Smooth muscle cell (in vitro differentiated cells): Measurements from ENCODE around the gene SLC6A20. TPM values are rescaled to one million over a fixed set of nuclear protein-coding genes. Genes with fewer than 3 reads are reported as not detected.

ENCODE experiments used
- DNase-seq: peaks from one replicate; lab custom pipeline; 2025; ENCODE audit not compliant: unreplicated experiment; lab: John Stamatoyannopoulos, UW
- H2AFZ ChIP-seq: fragments of 200-600 bp; sonication (generic); 2 replicates; pipeline ENCODE4 v1.6.0; 2016; ENCODE audit warnings: antibody characterized with exemption, low read depth, mild to moderate bottlenecking
- H3F3A ChIP-seq: fragments of 200-600 bp; sonication (generic); 2 replicates; pipeline ENCODE4 v1.6.0; 2017; ENCODE audit warnings: antibody characterized with exemption, low read depth
- H3K27ac ChIP-seq: fragments of 200-600 bp; sonication (generic); 2 replicates; pipeline ENCODE4 v1.5.1; 2016; ENCODE audit warnings: low read depth, mild to moderate bottlenecking
- H3K27me3 ChIP-seq: fragments of 200-600 bp; sonication (generic); 2 replicates; pipeline ENCODE4 v1.6.1; 2016; ENCODE audit warnings: low read depth, mild to moderate bottlenecking
- H3K36me3 ChIP-seq: fragments of 200-600 bp; sonication (generic); 2 replicates; pipeline ENCODE4 v1.5.1; 2016; ENCODE audit warnings: low read depth
- H3K4me1 ChIP-seq: fragments of 200-600 bp; sonication (generic); 2 replicates; pipeline ENCODE4 v1.5.1; 2016; ENCODE audit warnings: low read depth
- H3K4me2 ChIP-seq: fragments of 200-600 bp; sonication (generic); 2 replicates; pipeline ENCODE4 v1.6.0; 2016; ENCODE audit warnings: mild to moderate bottlenecking
- H3K4me3 ChIP-seq: fragments of 200-600 bp; sonication (generic); 2 replicates; pipeline ENCODE4 v1.5.1; 2016; ENCODE audit warnings: mild to moderate bottlenecking
- H3K79me2 ChIP-seq: fragments of 200-600 bp; sonication (generic); 2 replicates; pipeline ENCODE4 v1.6.0; 2016; ENCODE audit warnings: low read depth, mild to moderate bottlenecking
- H3K9ac ChIP-seq: fragments of 200-600 bp; sonication (generic); 2 replicates; pipeline ENCODE4 v1.6.0; 2016; ENCODE audit warnings: low read depth
- H3K9me3 ChIP-seq: fragments of 200-600 bp; sonication (generic); replicated peaks from 2 replicates; pipeline ENCODE4 v1.5.1; 2016; ENCODE audit warnings: low read depth
- H4K20me1 ChIP-seq: fragments of 200-600 bp; sonication (generic); 2 replicates; pipeline ENCODE4 v1.6.0; 2016; ENCODE audit warnings: low read depth
- WGBS: methylation state at CpG from one replicate; pipeline ENCODE4 v1.1.7; 2016; ENCODE audit warnings: low lambda C conversion rate; 5-methylcytosine and 5-hydroxymethylcytosine counted together
- polyA plus RNA-seq: library from polyadenylated mRNA; unstranded; fragments of >200 nt; fragmentation: Nextera tagmentation; extraction: Ambion mirVana; gene quantifications from 2 replicates; pipeline ENCODE4 v1.2.1, GENCODE V29; 2016
- total RNA-seq: library from RNA; depleted of rRNA; stranded (reverse); fragments of >200 nt; gene quantifications from 2 replicates; pipeline ENCODE4 v1.2.3, GENCODE V29; 2014
- TF ChIP-seq, protein P1 (sequence below): fragments of 200-600 bp; sonication (generic); IDR thresholded peaks from 2 replicates; pipeline ENCODE4 v1.5.1; 2017; ENCODE audit warnings: borderline replicate concordance, mild to moderate bottlenecking, antibody characterized with exemption; ENCODE audit not compliant: insufficient read depth, poor library complexity, severe bottlenecking

The SLC6A20 gene
- total and polyA plus RNA-seq, 2 experiments from 2014 or later: 0.10 to 0.49 TPM

DNA sequence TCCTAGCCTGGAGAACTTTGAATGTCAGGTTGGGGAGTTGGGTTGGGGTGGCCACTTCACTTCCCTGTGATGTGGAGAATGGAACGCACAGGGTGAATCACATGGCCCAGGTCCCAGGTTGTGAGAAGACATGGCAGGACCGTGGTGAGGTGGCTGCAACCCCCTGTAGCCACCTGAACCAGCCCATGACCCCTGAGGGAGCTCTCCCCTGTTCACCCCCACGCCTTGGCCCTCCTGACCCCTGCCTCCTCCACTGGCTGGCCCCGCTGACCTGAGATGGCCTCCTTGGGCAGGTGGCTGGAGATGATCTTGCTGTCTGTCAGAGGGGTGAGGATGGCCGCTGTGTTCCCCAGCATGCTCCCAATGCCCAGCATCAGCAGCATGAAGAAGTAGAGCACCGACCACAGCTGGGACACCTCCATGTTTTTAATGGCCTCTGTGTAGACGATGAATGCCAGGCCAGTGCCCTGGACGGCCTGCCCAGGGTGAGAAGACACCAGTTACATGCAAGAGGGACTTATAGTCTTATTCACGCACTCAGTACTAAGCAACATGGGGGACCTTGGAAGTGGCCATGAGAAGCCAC, 31.0 kb downstream of the SLC6A20 start:
- no peak overlapping the region for H3K9ac ChIP-seq
- H4K20me1 ChIP-seq: no peaks in the 10 kb centered on the region
- no peaks in the 10 kb centered on the region for H3K36me3 ChIP-seq
- DNase-seq: no peak
- no peak overlapping the region for H2AFZ ChIP-seq
- no peak overlapping the region for H3K27ac ChIP-seq
- 97% methylated on average over 9 of the region's 9 CpGs for WGBS
- peaks cover 13% of the 10 kb centered on the region for H3K27me3 ChIP-seq
- TF ChIP-seq, protein P1, sequence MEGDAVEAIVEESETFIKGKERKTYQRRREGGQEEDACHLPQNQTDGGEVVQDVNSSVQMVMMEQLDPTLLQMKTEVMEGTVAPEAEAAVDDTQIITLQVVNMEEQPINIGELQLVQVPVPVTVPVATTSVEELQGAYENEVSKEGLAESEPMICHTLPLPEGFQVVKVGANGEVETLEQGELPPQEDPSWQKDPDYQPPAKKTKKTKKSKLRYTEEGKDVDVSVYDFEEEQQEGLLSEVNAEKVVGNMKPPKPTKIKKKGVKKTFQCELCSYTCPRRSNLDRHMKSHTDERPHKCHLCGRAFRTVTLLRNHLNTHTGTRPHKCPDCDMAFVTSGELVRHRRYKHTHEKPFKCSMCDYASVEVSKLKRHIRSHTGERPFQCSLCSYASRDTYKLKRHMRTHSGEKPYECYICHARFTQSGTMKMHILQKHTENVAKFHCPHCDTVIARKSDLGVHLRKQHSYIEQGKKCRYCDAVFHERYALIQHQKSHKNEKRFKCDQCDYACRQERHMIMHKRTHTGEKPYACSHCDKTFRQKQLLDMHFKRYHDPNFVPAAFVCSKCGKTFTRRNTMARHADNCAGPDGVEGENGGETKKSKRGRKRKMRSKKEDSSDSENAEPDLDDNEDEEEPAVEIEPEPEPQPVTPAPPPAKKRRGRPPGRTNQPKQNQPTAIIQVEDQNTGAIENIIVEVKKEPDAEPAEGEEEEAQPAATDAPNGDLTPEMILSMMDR: no peak
- no peak overlapping the region for H3K4me3 ChIP-seq
- H3K4me2 ChIP-seq: no peak overlapping the region
- H3F3A ChIP-seq: no peaks in the 10 kb centered on the region
- no peaks in the 10 kb centered on the region for H3K79me2 ChIP-seq
- H3K4me1 ChIP-seq: no peaks in the 10 kb centered on the region
- no peaks in the 10 kb centered on the region for H3K9me3 ChIP-seq

DNA sequence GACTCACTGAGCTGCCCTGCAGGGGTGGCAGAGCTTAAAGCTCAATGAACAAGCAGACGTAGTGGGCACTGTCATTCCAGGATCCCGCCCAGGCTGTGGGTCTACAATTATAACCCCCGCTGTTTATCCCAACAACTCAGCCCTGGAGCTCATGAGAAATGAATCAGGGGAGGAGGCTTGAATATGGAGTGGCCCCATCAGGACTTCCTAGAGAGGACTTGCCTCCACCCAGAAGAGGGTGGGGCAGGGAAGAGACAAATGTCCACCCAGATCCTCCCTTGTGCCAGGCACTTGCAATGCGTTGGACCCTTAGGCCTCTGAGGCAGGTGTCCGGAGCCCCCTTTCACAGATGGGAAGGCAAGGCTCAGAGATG, 33.0 kb downstream of the SLC6A20 start:
- no peaks in the 10 kb centered on the region for H3K9me3 ChIP-seq
- TF ChIP-seq, protein P1: no peak
- no peak for DNase-seq
- no peak overlapping the region for H3K9ac ChIP-seq
- no peak overlapping the region for H3K4me3 ChIP-seq
- H3F3A ChIP-seq: no peaks in the 10 kb centered on the region
- H4K20me1 ChIP-seq: no peaks in the 10 kb centered on the region
- 92% methylated on average over 5 of the region's 5 CpGs for WGBS
- no peaks in the 10 kb centered on the region for H3K36me3 ChIP-seq
- no peaks in the 10 kb centered on the region for H3K27me3 ChIP-seq
- H3K4me2 ChIP-seq: no peak overlapping the region
- no peak overlapping the region for H3K27ac ChIP-seq
- H3K4me1 ChIP-seq: no peaks in the 10 kb centered on the region
- no peak overlapping the region for H2AFZ ChIP-seq
- H3K79me2 ChIP-seq: no peaks in the 10 kb centered on the region

DNA sequence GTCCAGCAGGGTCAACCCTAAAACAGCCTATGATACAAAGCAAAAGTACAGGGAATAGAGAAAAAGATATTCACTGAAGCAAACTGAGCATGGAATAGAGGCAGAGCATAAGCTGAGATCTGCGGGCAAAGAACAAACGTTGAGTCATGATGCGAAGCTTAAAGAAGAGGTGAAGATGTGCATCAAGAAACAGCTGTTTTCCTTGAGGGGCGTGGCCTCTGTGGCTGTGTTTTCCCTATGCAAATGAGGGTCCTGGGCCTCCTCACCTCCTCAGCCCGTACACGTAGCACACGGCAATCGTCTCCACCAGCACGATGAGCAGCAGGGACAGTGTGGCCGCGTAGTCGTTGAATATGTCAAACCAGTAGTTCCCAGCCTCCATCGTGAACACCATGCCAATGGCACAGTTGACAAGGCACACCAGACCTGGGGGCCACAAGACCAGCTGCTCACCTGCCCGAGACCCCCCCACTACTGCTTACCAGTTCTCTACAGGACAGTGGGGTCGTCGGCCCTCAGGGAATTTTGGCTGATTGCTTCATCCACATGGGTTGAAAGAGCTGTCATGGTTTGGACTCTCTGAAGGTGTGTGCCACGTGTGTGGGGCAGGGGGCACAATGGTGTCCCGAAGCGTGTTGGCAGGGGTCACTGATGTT, 33.6 kb downstream of the SLC6A20 start:
- WGBS: 93% methylated on average over 19 of the region's 19 CpGs
- no peaks in the 10 kb centered on the region for H3K27me3 ChIP-seq
- no peak overlapping the region for H3K27ac ChIP-seq
- no peaks in the 10 kb centered on the region for H3K4me1 ChIP-seq
- H3K4me2 ChIP-seq: no peak overlapping the region
- no peak overlapping the region for H3K9ac ChIP-seq
- no peak overlapping the region for H3K4me3 ChIP-seq
- no peaks in the 10 kb centered on the region for H3K36me3 ChIP-seq
- no peaks in the 10 kb centered on the region for H3K79me2 ChIP-seq
- H3F3A ChIP-seq: no peaks in the 10 kb centered on the region
- TF ChIP-seq, protein P1: no peak
- DNase-seq: no peak
- H4K20me1 ChIP-seq: no peaks in the 10 kb centered on the region
- no peaks in the 10 kb centered on the region for H3K9me3 ChIP-seq
- H2AFZ ChIP-seq: no peak overlapping the region

DNA sequence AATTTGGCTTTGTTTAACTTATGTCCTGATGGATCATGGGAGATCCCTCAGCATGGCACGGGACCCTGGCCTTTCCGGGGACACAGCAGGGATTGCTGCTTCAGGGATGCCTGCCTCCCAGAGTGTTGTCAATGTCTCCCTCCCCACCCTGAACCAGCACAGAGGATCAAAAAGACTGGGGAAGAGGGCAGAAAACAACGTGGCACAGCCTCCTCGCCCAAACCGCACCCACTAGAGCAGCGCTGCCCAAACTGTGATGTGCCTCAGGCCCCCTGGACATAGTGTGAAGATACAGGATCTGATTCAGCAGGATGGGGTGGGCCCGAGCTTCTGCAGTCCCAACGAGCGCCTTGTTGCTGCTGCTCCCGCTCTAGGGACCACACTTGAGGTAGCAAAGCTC, 34.5 kb downstream of the SLC6A20 start:
- H3K4me3 ChIP-seq: no peak overlapping the region
- DNase-seq: no peak
- no peaks in the 10 kb centered on the region for H3K9me3 ChIP-seq
- WGBS: 92% methylated on average over 10 of the region's 10 CpGs
- H3K4me2 ChIP-seq: no peak overlapping the region
- H3K4me1 ChIP-seq: no peaks in the 10 kb centered on the region
- no peak overlapping the region for H2AFZ ChIP-seq
- no peak overlapping the region for H3K27ac ChIP-seq
- H4K20me1 ChIP-seq: no peaks in the 10 kb centered on the region
- H3K27me3 ChIP-seq: no peaks in the 10 kb centered on the region
- H3K9ac ChIP-seq: no peak overlapping the region
- no peaks in the 10 kb centered on the region for H3K79me2 ChIP-seq
- TF ChIP-seq, protein P1: no peak
- no peaks in the 10 kb centered on the region for H3F3A ChIP-seq
- H3K36me3 ChIP-seq: no peaks in the 10 kb centered on the region
